H9 (cell line): ENCODE results near the gene KAZN. TPM values are rescaled to one million over a fixed set of nuclear protein-coding genes. Genes with fewer than 3 reads are reported as not detected.
A peak's percentile ranks its signal among the peaks of the same experiment; 100 is the strongest.

ENCODE experiments used
- DNase-seq: peaks from one replicate; pipeline ENCODE4 v3.0.0-alpha.2; 2017
- H2AFZ ChIP-seq: one replicate; pipeline ENCODE4 v1.6.1; 2013; ENCODE audit warnings: mild to moderate bottlenecking, low read length, control low read depth, moderate library complexity
- H2AK5ac ChIP-seq: 2 replicates; pipeline ENCODE4 v1.6.1; 2013; ENCODE audit warnings: low read length, control low read depth, mixed read lengths; ENCODE audit not compliant: insufficient read length
- H2BK120ac ChIP-seq: one replicate; pipeline ENCODE4 v1.6.1; 2013; ENCODE audit warnings: low read depth, mild to moderate bottlenecking, low read length, control low read depth, inconsistent platforms; ENCODE audit not compliant: poor library complexity, severe bottlenecking
- H2BK12ac ChIP-seq: 2 replicates; pipeline ENCODE4 v1.6.1; 2013; ENCODE audit warnings: low read length, control low read depth, mixed read lengths, low read depth; ENCODE audit not compliant: insufficient read length
- H2BK15ac ChIP-seq: 2 replicates; pipeline ENCODE4 v1.6.1; 2013; ENCODE audit warnings: low read depth, low read length, control low read depth
- H2BK20ac ChIP-seq: one replicate; pipeline ENCODE4 v1.6.1; 2013; ENCODE audit warnings: low read depth, mild to moderate bottlenecking, low read length, control low read depth, inconsistent platforms; ENCODE audit not compliant: poor library complexity, severe bottlenecking
- H2BK5ac ChIP-seq: 2 replicates; pipeline ENCODE4 v1.6.1; 2013; ENCODE audit warnings: low read length, control low read depth, mixed read lengths; ENCODE audit not compliant: insufficient read length
- H3K14ac ChIP-seq: 2 replicates; pipeline ENCODE4 v1.6.1; 2013; ENCODE audit warnings: low read length, control low read depth; ENCODE audit not compliant: insufficient read depth
- H3K18ac ChIP-seq: 2 replicates; pipeline ENCODE4 v1.6.1; 2013; ENCODE audit warnings: low read depth, mild to moderate bottlenecking, mixed read lengths, low read length, control low read depth; ENCODE audit not compliant: insufficient read length
- H3K23ac ChIP-seq: 2 replicates; pipeline ENCODE4 v1.6.1; 2013; ENCODE audit warnings: low read length, control low read depth, mixed read lengths, low read depth; ENCODE audit not compliant: insufficient read length
- H3K23me2 ChIP-seq: 2 replicates; pipeline ENCODE4 v1.6.1; 2013; ENCODE audit warnings: low read depth, mild to moderate bottlenecking, mixed read lengths, low read length, control low read depth; ENCODE audit not compliant: insufficient read length, poor library complexity, severe bottlenecking
- H3K27ac ChIP-seq: 2 replicates; pipeline ENCODE4 v1.5.1; 2013; ENCODE audit warnings: low read length, control low read depth, mixed read lengths, low read depth; ENCODE audit not compliant: insufficient read length
- H3K27me3 ChIP-seq: 2 replicates; pipeline ENCODE4 v1.6.1; 2013; ENCODE audit warnings: low read length, control low read depth, inconsistent platforms; ENCODE audit not compliant: insufficient read depth
- H3K4ac ChIP-seq: 2 replicates; pipeline ENCODE4 v1.6.1; 2013; ENCODE audit warnings: low read depth, mild to moderate bottlenecking, control low read depth, inconsistent platforms, low read length, moderate library complexity
- H3K4me1 ChIP-seq: 2 replicates; pipeline ENCODE4 v1.6.1; 2013; ENCODE audit warnings: low read length, control low read depth, inconsistent platforms; ENCODE audit not compliant: insufficient read depth
- H3K4me2 ChIP-seq: 2 replicates; pipeline ENCODE4 v1.6.1; 2013; ENCODE audit warnings: low read length, control low read depth, mixed read lengths; ENCODE audit not compliant: insufficient read length, insufficient read depth
- H3K56ac ChIP-seq: 2 replicates; pipeline ENCODE4 v1.6.1; 2013; ENCODE audit warnings: low read depth, mild to moderate bottlenecking, mixed read lengths, low read length, control low read depth; ENCODE audit not compliant: insufficient read length
- H3K79me1 ChIP-seq: 2 replicates; pipeline ENCODE4 v1.6.1; 2013; ENCODE audit warnings: low read depth, mild to moderate bottlenecking, moderate library complexity, low read length, control low read depth, inconsistent platforms; ENCODE audit not compliant: insufficient read depth, poor library complexity, severe bottlenecking
- H3K79me2 ChIP-seq: 2 replicates; pipeline ENCODE4 v1.6.1; 2013; ENCODE audit warnings: low read length, control low read depth, inconsistent platforms; ENCODE audit not compliant: insufficient read depth
- H3K9ac ChIP-seq: 2 replicates; pipeline ENCODE4 v1.6.1; 2013; ENCODE audit warnings: low read length, control low read depth, mixed read lengths; ENCODE audit not compliant: insufficient read length; ENCODE audit errors: extremely low read depth
- H3K9me3 ChIP-seq: one replicate; pipeline ENCODE4 v1.6.1; 2013; ENCODE audit warnings: low read depth, low read length, inconsistent platforms; ENCODE audit not compliant: control insufficient read depth
- H3T11ph ChIP-seq: one replicate; pipeline ENCODE4 v1.6.1; 2013; ENCODE audit warnings: mild to moderate bottlenecking, low read length, control low read depth, inconsistent platforms
- H4K20me1 ChIP-seq: one replicate; pipeline ENCODE4 v1.6.1; 2013; ENCODE audit not compliant: control insufficient read depth, insufficient read length, insufficient read depth
- H4K5ac ChIP-seq: 2 replicates; pipeline ENCODE4 v1.6.1; 2013; ENCODE audit warnings: low read depth, mild to moderate bottlenecking, mixed read lengths, low read length, control low read depth; ENCODE audit not compliant: insufficient read length
- H4K8ac ChIP-seq: replicated peaks from 2 replicates; pipeline ENCODE4 v1.6.1; 2013; ENCODE audit warnings: low read length, control low read depth, mixed read lengths, low read depth; ENCODE audit not compliant: insufficient read length
- H4K91ac ChIP-seq: 2 replicates; pipeline ENCODE4 v1.6.1; 2013; ENCODE audit warnings: low read depth, mild to moderate bottlenecking, moderate library complexity, mixed read lengths, low read length, control low read depth; ENCODE audit not compliant: insufficient read length
- H3K27ac Mint-ChIP-seq, 3 experiments: 2 replicates in 2 of 3; 3 replicates in 1 of 3; pipeline ENCODE4 v1.8.0; 2020 to 2021; ENCODE audit warnings: mixed read lengths in 3 of 3, mild to moderate bottlenecking in 1 of 3, moderate library complexity in 1 of 3
- H3K27me3 Mint-ChIP-seq: 2 replicates; pipeline ENCODE4 v1.8.0; 2021; ENCODE audit warnings: low read depth, mild to moderate bottlenecking, moderate library complexity, mixed read lengths
- H3K36me3 Mint-ChIP-seq, 3 experiments: 2 replicates in 2 of 3; 3 replicates in 1 of 3; pipeline ENCODE4 v1.8.0; 2020 to 2021; ENCODE audit warnings: low read depth in 3 of 3, mixed read lengths in 3 of 3; ENCODE audit not compliant: insufficient read depth in 1 of 3
- H3K4me1 Mint-ChIP-seq, 2 experiments: 2 replicates each; pipeline ENCODE4 v1.8.0; 2020; ENCODE audit warnings: mixed read lengths in 2 of 2
- H3K4me3 Mint-ChIP-seq, 2 experiments: 2 replicates in 1 of 2; 3 replicates in 1 of 2; pipeline ENCODE4 v1.8.0; 2020 to 2021; ENCODE audit warnings: mild to moderate bottlenecking in 2 of 2, mixed read lengths in 2 of 2, moderate library complexity in 1 of 2
- H3K9me3 Mint-ChIP-seq, 2 experiments: 2 replicates in 1 of 2; 3 replicates in 1 of 2; pipeline ENCODE4 v1.8.0; 2020; ENCODE audit warnings: mild to moderate bottlenecking in 2 of 2, mixed read lengths in 2 of 2, moderate library complexity in 1 of 2
- CTCF ChIP-seq: fragments of 200-600 bp; sonication (generic); conservative IDR thresholded peaks from 3 replicates; pipeline ENCODE4 v1.8.0; 2021; ENCODE audit warnings: antibody characterized with exemption, mild to moderate bottlenecking
- WGBS: extraction: QIAGEN DNeasy Blood & Tissue Kit; methylation state at CpG from one replicate; pipeline ENCODE4 v1.1.7; 2013; ENCODE audit warnings: missing lambda C conversion rate, low lambda C conversion rate, mixed read lengths; ENCODE audit not compliant: insufficient read length; ENCODE audit errors: extremely low coverage; 5-methylcytosine and 5-hydroxymethylcytosine counted together
- total RNA-seq: library from RNA; stranded (reverse); gene quantifications from 2 replicates; pipeline ENCODE4 v1.2.1, GENCODE V29; 2021

KAZN gene
- total RNA-seq, 1 experiment from 2014 or later = 7.6 TPM

DNA sequence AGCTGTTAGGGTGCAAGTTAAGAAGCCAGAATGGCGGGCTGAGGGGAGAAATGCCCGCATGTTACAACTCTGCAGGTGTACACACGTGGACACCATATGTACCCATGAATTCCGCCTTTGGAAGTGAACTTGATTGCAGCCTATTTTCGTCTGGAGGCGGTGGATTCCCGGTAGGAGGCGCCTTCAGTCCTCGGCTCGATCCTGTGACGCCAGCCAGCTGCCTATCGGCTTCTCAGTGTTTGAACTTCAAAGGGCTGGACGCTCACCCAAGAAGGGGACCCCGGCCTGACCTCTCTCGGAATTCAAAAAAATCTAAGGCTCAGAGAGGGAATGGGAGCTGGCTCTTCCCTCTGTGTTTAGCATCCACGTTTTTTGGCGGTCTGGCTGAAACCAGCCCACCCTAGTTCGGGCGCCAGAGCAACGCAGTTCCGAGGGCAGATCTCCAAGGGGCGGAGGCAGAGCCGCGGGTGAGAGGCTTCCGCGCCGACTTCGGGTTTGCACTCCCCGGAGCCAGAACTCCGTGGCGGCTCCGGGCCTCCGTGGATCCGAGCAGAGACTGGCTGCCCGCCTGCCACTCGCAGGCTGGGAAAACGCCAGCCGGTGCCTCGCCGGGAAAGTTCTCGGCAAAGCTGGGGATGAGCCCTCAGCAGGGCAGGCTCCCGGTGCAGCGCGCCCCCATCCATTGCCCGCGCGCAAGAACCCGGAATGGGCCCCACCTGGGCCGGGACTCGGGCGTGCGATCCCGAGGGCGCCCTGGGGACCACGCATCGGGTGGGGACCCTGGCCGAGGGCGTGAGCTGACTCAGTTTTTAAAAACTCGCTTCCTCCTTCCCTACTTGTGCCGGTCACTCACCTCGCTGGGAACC is 554.1 kb downstream of the KAZN start:
- WGBS = no CpG with 5 or more reads among the region's 61 CpGs
- Histone ChIP-seq H3K4me1 (no peaks in the 10 kb centered on the region), H3T11ph (no peak overlapping the region)

More for the DNA sequence above, 554.1 kb downstream of the KAZN start:
- Histone ChIP-seq H3K14ac (no peak overlapping the region; the same call in 1 of the 2 replicates), H3K18ac (no peak overlapping the region), H2BK15ac (no peak overlapping the region), H3K56ac (no peak overlapping the region), H3K23me2 (peaks cover 21% of the 10 kb centered on the region), H2BK12ac (no peak overlapping the region), H4K20me1 (no peaks in the 10 kb centered on the region), H3K27ac (no peak overlapping the region), H2BK20ac (no peak overlapping the region), H3K9me3 (no peaks in the 10 kb centered on the region), H3K23ac (no peak overlapping the region), H4K5ac (no peak overlapping the region), H4K8ac (no peak overlapping the region), H2AFZ (no peak overlapping the region), H3K4ac (no peak overlapping the region), H3K79me2 (no peaks in the 10 kb centered on the region), H3K4me2 (peak overlapping the region; percentile 74), H2AK5ac (no peak overlapping the region), H3K9ac (no peak overlapping the region), H2BK120ac (no peak overlapping the region), H3K79me1 (no peaks in the 10 kb centered on the region), H4K91ac (no peak overlapping the region), H2BK5ac (no peak overlapping the region), H3K27me3 (no peaks in the 10 kb centered on the region; the same call in 1 of the 2 replicates)
- Mint-ChIP-seq H3K4me1 (peaks cover 33 to 38% of the 10 kb centered on the region in 2 experiments), H3K9me3 (peaks cover 0 to 5% of the 10 kb centered on the region in 2 experiments; a peak in 2 of 5 replicates), H3K27ac (no peak overlapping the region), H3K36me3 (peaks cover 0 to 4% (median 3%) of the 10 kb centered on the region in 3 experiments; a peak in 2 of 7 replicates), H3K27me3 (peaks cover 58% of the 10 kb centered on the region), H3K4me3 (peak overlapping the region; percentile 81 to 95)
- DNase-seq = peak; percentile 87
- TF ChIP-seq CTCF = peak; percentile 73
